Prostate gland (tissue), 2 donors: ENCODE data around the gene EIF2B5. TPM values are rescaled to one million over a fixed set of nuclear protein-coding genes. Genes with fewer than 3 reads are reported as not detected.

ENCODE experiments used
- DNase-seq: peaks from one replicate; pipeline ENCODE4 v3.0.0-alpha.2; 2019; ENCODE audit warnings: low spot score
- H3K27ac ChIP-seq, 2 donors: fragments of 200-600 bp; sonication (generic); 2 replicates each; pipeline ENCODE4 v1.5.1; 2017 to 2019
- H3K27me3 ChIP-seq: fragments of 200-600 bp; sonication (generic); replicated peaks from 2 replicates; pipeline ENCODE4 v1.5.1; 2019; ENCODE audit not compliant: insufficient read depth
- H3K36me3 ChIP-seq, 2 donors: fragments of 200-600 bp; sonication (generic); 1 replicate in 1 of 2; 2 replicates in 1 of 2; pipeline versions ENCODE4 v1.5.1 to v1.8.1; 2017 to 2019
- H3K4me1 ChIP-seq: fragments of 200-600 bp; sonication (generic); replicated peaks from 2 replicates; pipeline ENCODE4 v1.5.1; 2019
- H3K4me3 ChIP-seq, 2 donors: fragments of 200-600 bp; sonication (generic); 2 replicates each; pipeline ENCODE4 v1.5.1; 2017 to 2019
- H3K9me3 ChIP-seq: fragments of 200-600 bp; sonication (generic); 2 replicates; pipeline ENCODE4 v1.5.1; 2017
- CTCF ChIP-seq, 4 experiments: fragments of 200-600 bp in 2 of 4; fragments of 450-650 bp in 2 of 4; sonication (generic) in 2 of 4; IDR thresholded peaks; 1 replicate in 3 of 4; 2 replicates in 1 of 4; pipeline ENCODE4 v1.5.1; 2016 to 2019; ENCODE audit warnings: antibody characterized with exemption in 4 of 4, mild to moderate bottlenecking in 2 of 4, moderate library complexity in 2 of 4
- POLR2A ChIP-seq: fragments of 450-650 bp; IDR thresholded peaks from one replicate; pipeline ENCODE4 v1.6.1; 2016; ENCODE audit warnings: antibody characterized with exemption, mild to moderate bottlenecking
- POLR2AphosphoS5 ChIP-seq: sonication (generic); formaldehyde crosslinking; IDR thresholded peaks from one replicate; pipeline ENCODE4 v1.6.1; 2017; ENCODE audit warnings: antibody characterized with exemption
- WGBS: methylation state at CpG from one replicate; pipeline ENCODE4 v1.1.5; 2018; 5-methylcytosine and 5-hydroxymethylcytosine counted together
- intact Hi-C: fragments of 100-400 bp; cut with DNase I; formaldehyde crosslinking; loops from one replicate; pipeline ENCODE4 v1.14.2; 2022
- total RNA-seq, 2 donors: library from RNA; depleted of rRNA; stranded (reverse); fragments of >200 nt; gene quantifications; one replicate each; pipeline ENCODE4 v1.1.0, GENCODE V29; 2016

Gene EIF2B5
- total RNA-seq, 2 donors from 2014 or later, result 54.9 to 61.5 TPM

DNA sequence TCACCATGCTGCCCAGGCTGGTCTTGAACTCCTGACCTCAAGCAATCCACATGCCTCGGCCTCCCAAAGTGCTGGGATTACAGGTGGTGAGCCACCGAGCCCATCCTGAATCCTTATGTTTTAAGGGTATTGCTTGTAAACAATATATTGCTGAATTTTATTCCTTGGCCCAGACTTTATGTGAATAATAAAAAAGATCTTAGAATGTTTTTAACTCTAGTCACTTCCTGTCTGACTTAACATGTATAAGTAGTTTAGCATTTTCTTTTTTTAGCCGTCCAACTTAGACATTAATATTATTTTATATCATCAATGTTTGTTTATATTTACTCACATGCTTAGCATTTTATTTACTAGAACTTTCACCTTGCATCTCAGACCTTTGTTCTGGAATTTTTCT lies 9.2 kb upstream of the EIF2B5 start:
- H3K4me3 ChIP-seq, result no peak overlapping the region
- 52% methylated on average over 3 of the region's 3 CpGs for WGBS
- no peaks in the 10 kb centered on the region for H3K27me3 ChIP-seq
- no peaks in the 10 kb centered on the region for H3K9me3 ChIP-seq
- TF ChIP-seq CTCF (IDR thresholded peaks at IDR 0.05) (no peak), POLR2A (no peak), POLR2AphosphoS5 (no peak)
- no peaks in the 10 kb centered on the region for H3K36me3 ChIP-seq
- no peak for DNase-seq
- H3K27ac ChIP-seq, result no peak overlapping the region
- intact Hi-C loops, result no loop called here
- H3K4me1 ChIP-seq, result no peaks in the 10 kb centered on the region

DNA sequence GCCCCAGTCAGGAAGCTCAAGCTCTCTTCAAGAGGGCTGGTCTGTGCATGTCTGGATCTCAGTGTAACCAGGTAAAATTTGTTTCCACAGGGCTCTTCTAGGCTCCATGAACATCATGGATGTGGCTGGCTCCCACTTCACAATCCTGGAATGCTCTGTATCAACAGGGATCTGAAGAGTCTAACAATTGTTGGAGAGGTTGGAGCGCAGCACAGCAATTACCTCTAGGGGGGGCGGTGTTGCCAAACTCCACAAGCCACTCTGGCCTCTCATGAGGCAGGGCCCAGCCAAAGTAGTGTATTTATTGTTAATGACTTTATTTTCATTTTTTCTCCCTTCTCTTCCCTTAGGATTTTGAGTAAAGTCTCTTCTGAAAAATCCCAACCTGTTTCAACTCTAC lies 6.1 kb upstream of the EIF2B5 start:
- Histone ChIP-seq H3K27ac (no peak overlapping the region), H3K4me1 (no peaks in the 10 kb centered on the region), H3K36me3 (no peaks in the 10 kb centered on the region), H3K27me3 (no peaks in the 10 kb centered on the region), H3K9me3 (no peaks in the 10 kb centered on the region), H3K4me3 (no peak overlapping the region)
- WGBS, result 38% methylated on average over 2 of the region's 2 CpGs
- intact Hi-C loops, result no loop called here
- DNase-seq, result peak; percentile 28
- peak in 2 of 4 experiments; percentile 33 to 34 for TF ChIP-seq CTCF (IDR thresholded peaks at IDR 0.05)
- no peak for TF ChIP-seq POLR2AphosphoS5

- 91% methylated on average over 4 of the region's 4 CpGs for WGBS
Observed at GRCh38 chr3:184132945-184133344, 2.2 kb upstream of the EIF2B5 start.

DNA sequence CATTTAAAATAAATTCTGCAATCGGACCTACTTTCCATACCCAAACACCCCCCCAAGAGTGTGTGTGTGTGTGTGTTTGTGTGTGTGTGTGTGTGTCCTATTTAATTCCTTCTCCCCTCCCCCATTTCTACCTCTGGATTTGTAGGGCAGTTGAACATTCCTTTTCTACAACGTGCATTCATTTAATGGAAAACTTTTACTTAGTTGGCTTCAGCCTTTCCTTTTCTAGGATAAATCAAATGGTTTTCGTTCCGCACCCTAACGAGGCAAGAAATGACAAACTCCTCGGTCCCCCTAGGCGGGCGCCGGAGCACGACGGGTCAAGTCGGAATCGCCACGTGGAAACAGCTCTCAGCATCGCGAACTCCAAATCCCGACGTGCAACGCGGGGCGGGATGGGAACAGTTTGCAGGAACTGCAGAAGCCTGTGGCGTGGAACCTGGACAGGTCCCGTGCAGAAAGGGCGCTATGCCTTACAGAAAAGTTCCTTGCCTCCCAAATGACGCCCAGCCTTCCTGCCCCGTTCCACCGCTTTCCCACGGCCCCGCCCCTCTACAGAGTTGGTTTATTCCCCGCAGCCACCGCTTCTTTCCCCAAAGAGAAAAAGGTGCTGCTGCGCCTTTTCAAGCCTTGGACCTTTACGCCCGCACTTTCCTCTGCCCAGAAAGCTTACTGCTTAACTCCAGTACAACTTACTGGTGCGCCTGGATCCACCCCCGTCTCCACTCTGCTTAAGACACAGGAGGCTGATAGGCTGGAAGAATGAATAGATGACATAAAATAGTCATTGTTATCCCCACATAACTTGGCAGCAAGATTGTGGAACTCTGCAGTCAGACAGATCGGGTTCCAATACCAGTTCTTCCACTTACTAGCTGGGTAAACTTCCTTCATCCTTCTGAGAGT lies 1.1 kb upstream of the EIF2B5 start:
- intact Hi-C loops, result loop anchor here (2.0 kb wide), 1 partner anchor 115 kb away; the partner anchor contains the start of genes ALG3 and EEF1AKMT4
- Histone ChIP-seq H3K4me1 (peaks cover 16% of the 10 kb centered on the region), H3K4me3 (peak overlapping the region; percentile 68 to 92), H3K36me3 (no peaks in the 10 kb centered on the region), H3K27me3 (no peaks in the 10 kb centered on the region), H3K27ac (peak overlapping the region; percentile 94), H3K9me3 (no peaks in the 10 kb centered on the region)
- peak; percentile 88 for DNase-seq
- TF ChIP-seq CTCF (IDR thresholded peaks at IDR 0.05) (peak in 1 of 4 experiments; percentile 8), POLR2AphosphoS5 (peak; percentile 68), POLR2A (no peak)
- WGBS, result under 1% methylated on average over 37 of the region's 37 CpGs

More at GRCh38 chr3:184132945-184133344, 2.2 kb upstream of the EIF2B5 start:
- peaks cover 16% of the 10 kb centered on the region for H3K4me1 ChIP-seq
- H3K9me3 ChIP-seq, result no peaks in the 10 kb centered on the region
- H3K27ac ChIP-seq, result peak overlapping the region; percentile 94
- intact Hi-C loops, result no loop called here
- no peak overlapping the region for H3K4me3 ChIP-seq
- TF ChIP-seq POLR2A, result no peak
- no peak for TF ChIP-seq CTCF (IDR thresholded peaks at IDR 0.05)
- no peak for TF ChIP-seq POLR2AphosphoS5
- no peaks in the 10 kb centered on the region for H3K36me3 ChIP-seq
- no peaks in the 10 kb centered on the region for H3K27me3 ChIP-seq
- DNase-seq, result no peak
